ENCODE results near the gene ABCG1.

GRCh38 chr21:42256316-42256715, 37.4 kb downstream of the ABCG1 start:
- TF ChIP-seq CTCF (IDR thresholded peaks at IDR 0.05): no peak
- no peak for TF ChIP-seq EZH2 (IDR thresholded peaks at IDR 0.05)
